ENCODE measurements around the gene RCAN1.

The RCAN1 gene

GRCh38 chr21:34626131-34626530, 11.2 kb upstream of the RCAN1 start:
- TF ChIP-seq FOXM1 (IDR thresholded peaks at IDR 0.05; ENCODE audit: borderline replicate concordance, low read depth) (no peak), CEBPB (IDR thresholded peaks at IDR 0.05) (no peak), RAD21 (IDR thresholded peaks at IDR 0.05; ENCODE audit: low read depth) (no peak), NFIC (IDR thresholded peaks at IDR 0.05) (no peak), YY1 (IDR thresholded peaks at IDR 0.05; ENCODE audit: low read depth) (no peak), TEAD4 (IDR thresholded peaks at IDR 0.05) (no peak), MAX (IDR thresholded peaks at IDR 0.05) (no peak), ZBTB7A (IDR thresholded peaks at IDR 0.05; ENCODE audit: low read depth) (no peak), EP300 (IDR thresholded peaks at IDR 0.05; ENCODE audit: borderline replicate concordance) (no peak)
- TF ChIP-seq, protein P1, sequence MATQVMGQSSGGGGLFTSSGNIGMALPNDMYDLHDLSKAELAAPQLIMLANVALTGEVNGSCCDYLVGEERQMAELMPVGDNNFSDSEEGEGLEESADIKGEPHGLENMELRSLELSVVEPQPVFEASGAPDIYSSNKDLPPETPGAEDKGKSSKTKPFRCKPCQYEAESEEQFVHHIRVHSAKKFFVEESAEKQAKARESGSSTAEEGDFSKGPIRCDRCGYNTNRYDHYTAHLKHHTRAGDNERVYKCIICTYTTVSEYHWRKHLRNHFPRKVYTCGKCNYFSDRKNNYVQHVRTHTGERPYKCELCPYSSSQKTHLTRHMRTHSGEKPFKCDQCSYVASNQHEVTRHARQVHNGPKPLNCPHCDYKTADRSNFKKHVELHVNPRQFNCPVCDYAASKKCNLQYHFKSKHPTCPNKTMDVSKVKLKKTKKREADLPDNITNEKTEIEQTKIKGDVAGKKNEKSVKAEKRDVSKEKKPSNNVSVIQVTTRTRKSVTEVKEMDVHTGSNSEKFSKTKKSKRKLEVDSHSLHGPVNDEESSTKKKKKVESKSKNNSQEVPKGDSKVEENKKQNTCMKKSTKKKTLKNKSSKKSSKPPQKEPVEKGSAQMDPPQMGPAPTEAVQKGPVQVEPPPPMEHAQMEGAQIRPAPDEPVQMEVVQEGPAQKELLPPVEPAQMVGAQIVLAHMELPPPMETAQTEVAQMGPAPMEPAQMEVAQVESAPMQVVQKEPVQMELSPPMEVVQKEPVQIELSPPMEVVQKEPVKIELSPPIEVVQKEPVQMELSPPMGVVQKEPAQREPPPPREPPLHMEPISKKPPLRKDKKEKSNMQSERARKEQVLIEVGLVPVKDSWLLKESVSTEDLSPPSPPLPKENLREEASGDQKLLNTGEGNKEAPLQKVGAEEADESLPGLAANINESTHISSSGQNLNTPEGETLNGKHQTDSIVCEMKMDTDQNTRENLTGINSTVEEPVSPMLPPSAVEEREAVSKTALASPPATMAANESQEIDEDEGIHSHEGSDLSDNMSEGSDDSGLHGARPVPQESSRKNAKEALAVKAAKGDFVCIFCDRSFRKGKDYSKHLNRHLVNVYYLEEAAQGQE (IDR thresholded peaks at IDR 0.05; ENCODE audit: low read depth): no peak

- TF ChIP-seq EGR1 (IDR thresholded peaks at IDR 0.05): no peak
- no peak for TF ChIP-seq MAX (IDR thresholded peaks at IDR 0.05)
- no peak for TF ChIP-seq EP300 (IDR thresholded peaks at IDR 0.05; ENCODE audit: borderline replicate concordance)
- TF ChIP-seq CEBPB (IDR thresholded peaks at IDR 0.05): no peak
- TF ChIP-seq TEAD4 (IDR thresholded peaks at IDR 0.05): no peak
- TF ChIP-seq, protein P1 (IDR thresholded peaks at IDR 0.05; ENCODE audit: low read depth): no peak
- no peak for TF ChIP-seq TAF1 (IDR thresholded peaks at IDR 0.05; ENCODE audit: low read depth)
- no peak for TF ChIP-seq ZBTB7A (IDR thresholded peaks at IDR 0.05; ENCODE audit: low read depth)
- TF ChIP-seq RAD21 (IDR thresholded peaks at IDR 0.05; ENCODE audit: low read depth): no peak
- TF ChIP-seq CREB1 (IDR thresholded peaks at IDR 0.05; ENCODE audit: low read depth): no peak
- TF ChIP-seq USF1 (IDR thresholded peaks at IDR 0.05): no peak
- TF ChIP-seq NFIC (IDR thresholded peaks at IDR 0.05): no peak
- no peak for TF ChIP-seq FOXM1 (IDR thresholded peaks at IDR 0.05; ENCODE audit: borderline replicate concordance, low read depth)
- TF ChIP-seq YY1 (IDR thresholded peaks at IDR 0.05; ENCODE audit: low read depth): no peak
- no peak for TF ChIP-seq TCF12 (IDR thresholded peaks at IDR 0.05; ENCODE audit: low read depth)
These were observed 10.2 kb upstream of the RCAN1 start for GRCh38 chr21:34625030-34625593.

GRCh38 chr21:34623516-34623915, 8.6 kb upstream of the RCAN1 start:
- TF ChIP-seq ZBTB7A (IDR thresholded peaks at IDR 0.05; ENCODE audit: low read depth): no peak
- no peak for TF ChIP-seq RAD21 (IDR thresholded peaks at IDR 0.05; ENCODE audit: low read depth)
- TF ChIP-seq NFIC (IDR thresholded peaks at IDR 0.05): no peak
- TF ChIP-seq YY1 (IDR thresholded peaks at IDR 0.05; ENCODE audit: low read depth): no peak
- TF ChIP-seq USF1 (IDR thresholded peaks at IDR 0.05): no peak
- TF ChIP-seq CEBPB (IDR thresholded peaks at IDR 0.05): no peak
- no peak for TF ChIP-seq EGR1 (IDR thresholded peaks at IDR 0.05)
- no peak for TF ChIP-seq CREB1 (IDR thresholded peaks at IDR 0.05; ENCODE audit: low read depth)
- TF ChIP-seq, protein P1 (IDR thresholded peaks at IDR 0.05; ENCODE audit: low read depth): no peak
- no peak for TF ChIP-seq TEAD4 (IDR thresholded peaks at IDR 0.05)
- no peak for TF ChIP-seq FOXM1 (IDR thresholded peaks at IDR 0.05; ENCODE audit: borderline replicate concordance, low read depth)

DNA sequence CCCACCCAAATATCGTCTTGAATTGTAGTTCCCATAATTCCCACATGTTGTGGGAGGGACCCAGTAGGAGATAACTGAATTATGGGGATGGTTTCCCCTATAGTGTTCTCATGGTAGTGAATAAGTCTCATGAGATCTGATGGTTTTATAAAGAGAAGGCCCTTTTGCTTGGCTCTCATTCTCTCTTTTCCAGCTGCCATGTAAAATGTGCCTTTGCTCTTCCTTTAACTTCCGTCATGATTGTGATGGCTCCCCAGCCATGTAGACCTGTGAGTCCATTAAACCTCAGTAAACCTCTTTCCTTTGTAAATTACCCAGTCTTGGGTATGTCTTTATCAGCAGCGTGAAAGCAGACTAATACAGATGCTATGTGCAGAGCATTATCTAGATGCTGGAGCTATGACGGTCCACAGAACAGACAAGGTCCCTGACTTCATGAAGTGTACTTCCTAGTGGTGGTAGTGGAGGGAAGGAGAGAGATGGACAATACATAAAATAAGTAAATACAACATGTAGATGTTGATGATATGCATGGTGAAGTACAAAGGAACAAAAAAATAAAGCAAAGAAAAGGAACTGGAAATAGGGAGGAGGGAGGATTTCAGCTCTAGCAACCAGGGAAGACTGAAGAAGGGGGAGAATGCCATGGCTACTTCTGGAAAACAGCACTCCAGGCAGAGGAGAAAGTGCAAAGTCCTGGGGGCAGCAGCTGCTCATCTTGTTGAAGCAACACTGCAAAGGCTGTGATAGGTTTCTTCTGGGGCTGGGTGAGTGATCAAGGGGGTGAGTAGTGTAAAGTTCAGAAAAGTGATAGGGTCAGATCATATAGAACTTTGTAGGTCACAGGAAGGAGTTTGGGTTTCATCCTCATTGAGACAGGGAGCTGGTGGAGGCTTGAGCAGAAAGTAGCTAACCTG, 6.8 kb upstream of the RCAN1 start:
- TF ChIP-seq CREB1 (IDR thresholded peaks at IDR 0.05; ENCODE audit: low read depth) (no peak), YY1 (IDR thresholded peaks at IDR 0.05; ENCODE audit: low read depth) (no peak), MAX (IDR thresholded peaks at IDR 0.05) (no peak), TEAD4 (IDR thresholded peaks at IDR 0.05) (no peak), NFIC (IDR thresholded peaks at IDR 0.05) (no peak), FOXM1 (IDR thresholded peaks at IDR 0.05; ENCODE audit: borderline replicate concordance, low read depth) (no peak), ZBTB7A (IDR thresholded peaks at IDR 0.05; ENCODE audit: low read depth) (no peak), TCF12 (IDR thresholded peaks at IDR 0.05; ENCODE audit: low read depth) (no peak), EGR1 (IDR thresholded peaks at IDR 0.05) (no peak), RAD21 (IDR thresholded peaks at IDR 0.05; ENCODE audit: low read depth) (no peak), USF1 (IDR thresholded peaks at IDR 0.05) (no peak), EP300 (IDR thresholded peaks at IDR 0.05; ENCODE audit: borderline replicate concordance) (no peak), CEBPB (IDR thresholded peaks at IDR 0.05) (no peak)

Measured in Ishikawa (cell line).